ENCODE measurements around the gene PDLIM3.

DNA sequence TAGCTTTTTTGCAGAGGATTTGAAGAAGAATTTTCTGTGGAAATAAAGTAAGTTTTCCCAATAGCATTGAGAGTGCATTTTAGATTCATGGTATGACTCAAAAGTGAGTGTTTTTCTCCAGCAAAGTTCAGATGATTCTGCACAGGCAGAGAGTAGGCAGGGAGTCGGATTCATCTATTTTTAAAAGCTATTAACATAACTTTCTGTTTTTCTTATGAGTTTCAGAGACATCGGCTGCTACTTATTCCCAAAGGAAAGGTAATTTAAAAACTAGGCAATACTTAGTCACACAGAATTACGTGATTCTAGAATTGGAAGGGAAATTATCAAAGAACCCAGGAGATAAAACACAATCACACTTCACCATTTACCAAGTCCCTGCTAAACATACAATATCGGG lies 68.2 kb downstream of the PDLIM3 start:
- TF ChIP-seq, protein P1, sequence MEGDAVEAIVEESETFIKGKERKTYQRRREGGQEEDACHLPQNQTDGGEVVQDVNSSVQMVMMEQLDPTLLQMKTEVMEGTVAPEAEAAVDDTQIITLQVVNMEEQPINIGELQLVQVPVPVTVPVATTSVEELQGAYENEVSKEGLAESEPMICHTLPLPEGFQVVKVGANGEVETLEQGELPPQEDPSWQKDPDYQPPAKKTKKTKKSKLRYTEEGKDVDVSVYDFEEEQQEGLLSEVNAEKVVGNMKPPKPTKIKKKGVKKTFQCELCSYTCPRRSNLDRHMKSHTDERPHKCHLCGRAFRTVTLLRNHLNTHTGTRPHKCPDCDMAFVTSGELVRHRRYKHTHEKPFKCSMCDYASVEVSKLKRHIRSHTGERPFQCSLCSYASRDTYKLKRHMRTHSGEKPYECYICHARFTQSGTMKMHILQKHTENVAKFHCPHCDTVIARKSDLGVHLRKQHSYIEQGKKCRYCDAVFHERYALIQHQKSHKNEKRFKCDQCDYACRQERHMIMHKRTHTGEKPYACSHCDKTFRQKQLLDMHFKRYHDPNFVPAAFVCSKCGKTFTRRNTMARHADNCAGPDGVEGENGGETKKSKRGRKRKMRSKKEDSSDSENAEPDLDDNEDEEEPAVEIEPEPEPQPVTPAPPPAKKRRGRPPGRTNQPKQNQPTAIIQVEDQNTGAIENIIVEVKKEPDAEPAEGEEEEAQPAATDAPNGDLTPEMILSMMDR (optimal IDR thresholded peaks at IDR 0.05 in 1 of 3, IDR thresholded peaks at IDR 0.05 in 1 of 3, conservative IDR thresholded peaks at IDR 0.05 in 1 of 3; ENCODE audit: extremely low read depth in 1 of 3, insufficient read depth in 2 of 3, low read length in 3 of 3): no peak
- TF ChIP-seq EZH2 (IDR thresholded peaks at IDR 0.05; ENCODE audit: low read length): no peak

All from keratinocyte (primary cell).